BE2C (cell line): ENCODE data around the gene MRNIP.

Experiments used
- DNase-seq: peaks from one replicate; pipeline ENCODE4 v3.0.0-alpha.2; 2020
- H3K27me3 ChIP-seq: fragments of 250-450 bp; sonication (Bioruptor Pico); 2 replicates; pipeline ENCODE4 v1.5.1; 2020; ENCODE audit warnings: mild to moderate bottlenecking
- H3K36me3 ChIP-seq: fragments of 250-450 bp; sonication (Bioruptor Pico); 2 replicates; pipeline ENCODE4 v1.5.1; 2020; ENCODE audit warnings: mild to moderate bottlenecking
- H3K4me1 ChIP-seq: fragments of 250-450 bp; sonication (Bioruptor Pico); 2 replicates; pipeline ENCODE4 v1.5.1; 2020
- H3K4me3 ChIP-seq: 2 replicates; pipeline ENCODE4 v1.5.1; 2011; ENCODE audit warnings: low read depth, low read length
- H3K9me3 ChIP-seq: fragments of 250-450 bp; sonication (Bioruptor Pico); 2 replicates; pipeline ENCODE4 v1.5.1; 2020
- TF ChIP-seq, protein P1 (sequence below): IDR thresholded peaks from 2 replicates; pipeline ENCODE4 v1.5.1; 2012; ENCODE audit warnings: mild to moderate bottlenecking, low read depth, low read length

Gene MRNIP

DNA sequence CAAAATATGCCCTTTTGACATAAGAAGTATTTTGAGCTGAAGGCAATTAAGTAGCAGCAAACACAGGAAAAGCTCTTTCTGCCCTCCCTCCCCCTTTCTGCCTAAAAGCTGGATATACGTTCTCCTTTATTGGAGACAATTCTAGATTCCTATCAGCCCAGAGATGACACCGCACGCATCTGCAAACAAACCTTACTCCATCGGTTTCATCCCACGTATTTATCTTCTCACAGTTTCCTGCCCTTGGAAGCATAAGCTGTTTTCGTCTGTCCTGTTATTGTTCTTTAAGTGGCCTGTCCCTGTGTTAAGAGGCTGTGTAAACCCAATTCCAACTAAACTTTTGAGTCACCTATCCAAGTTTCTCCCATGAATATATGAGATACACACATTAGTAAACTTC is 37.2 kb upstream of the MRNIP start:
- DNase-seq = no peak
- TF ChIP-seq, protein P1, sequence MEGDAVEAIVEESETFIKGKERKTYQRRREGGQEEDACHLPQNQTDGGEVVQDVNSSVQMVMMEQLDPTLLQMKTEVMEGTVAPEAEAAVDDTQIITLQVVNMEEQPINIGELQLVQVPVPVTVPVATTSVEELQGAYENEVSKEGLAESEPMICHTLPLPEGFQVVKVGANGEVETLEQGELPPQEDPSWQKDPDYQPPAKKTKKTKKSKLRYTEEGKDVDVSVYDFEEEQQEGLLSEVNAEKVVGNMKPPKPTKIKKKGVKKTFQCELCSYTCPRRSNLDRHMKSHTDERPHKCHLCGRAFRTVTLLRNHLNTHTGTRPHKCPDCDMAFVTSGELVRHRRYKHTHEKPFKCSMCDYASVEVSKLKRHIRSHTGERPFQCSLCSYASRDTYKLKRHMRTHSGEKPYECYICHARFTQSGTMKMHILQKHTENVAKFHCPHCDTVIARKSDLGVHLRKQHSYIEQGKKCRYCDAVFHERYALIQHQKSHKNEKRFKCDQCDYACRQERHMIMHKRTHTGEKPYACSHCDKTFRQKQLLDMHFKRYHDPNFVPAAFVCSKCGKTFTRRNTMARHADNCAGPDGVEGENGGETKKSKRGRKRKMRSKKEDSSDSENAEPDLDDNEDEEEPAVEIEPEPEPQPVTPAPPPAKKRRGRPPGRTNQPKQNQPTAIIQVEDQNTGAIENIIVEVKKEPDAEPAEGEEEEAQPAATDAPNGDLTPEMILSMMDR = no peak
- Histone ChIP-seq H3K4me1 (no peaks in the 10 kb centered on the region; the same call in 1 of the 2 replicates), H3K4me3 (no peak overlapping the region), H3K27me3 (no peaks in the 10 kb centered on the region), H3K9me3 (no peaks in the 10 kb centered on the region), H3K36me3 (peaks cover 40% of the 10 kb centered on the region)

- peaks cover 40% of the 10 kb centered on the region for H3K36me3 ChIP-seq
- DNase-seq = no peak
- TF ChIP-seq, protein P1 = no peak
These were observed 35.6 kb upstream of the MRNIP start for GRCh38 chr5:179893958-179894895.

GRCh38 chr5:179893076-179893957 is 34.7 kb upstream of the MRNIP start:
- no peak for DNase-seq
- peaks cover 31% of the 10 kb centered on the region for H3K36me3 ChIP-seq
- H3K4me1 ChIP-seq = no peaks in the 10 kb centered on the region; the same call in 1 of the 2 replicates
- H3K27me3 ChIP-seq = no peaks in the 10 kb centered on the region
- H3K9me3 ChIP-seq = no peaks in the 10 kb centered on the region
- TF ChIP-seq, protein P1 = no peak
- no peak overlapping the region for H3K4me3 ChIP-seq

More at GRCh38 chr5:179893958-179894895, 35.6 kb upstream of the MRNIP start:
- no peak overlapping the region for H3K4me3 ChIP-seq
- H3K27me3 ChIP-seq = no peaks in the 10 kb centered on the region
- H3K9me3 ChIP-seq = no peaks in the 10 kb centered on the region
- no peaks in the 10 kb centered on the region; the same call in 1 of the 2 replicates for H3K4me1 ChIP-seq

DNA sequence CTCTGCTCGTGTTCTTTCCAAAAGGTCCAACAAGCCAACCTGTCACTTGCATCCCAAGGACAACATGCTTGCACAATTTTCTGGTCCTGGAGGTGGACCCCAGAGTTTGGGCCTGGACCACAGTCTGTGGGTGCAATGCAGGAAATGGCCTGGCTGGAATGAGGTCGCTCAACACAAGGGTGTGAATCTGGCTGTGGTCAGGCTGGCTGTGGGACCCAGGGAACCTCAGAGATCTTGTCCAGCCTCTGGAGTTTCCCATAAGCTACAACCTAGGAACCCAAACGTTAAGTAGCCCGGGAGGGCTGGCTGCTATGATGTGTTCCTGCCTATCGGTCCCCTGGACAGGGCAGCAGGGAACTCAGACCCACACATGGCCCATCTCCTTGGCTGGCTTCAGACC is 33.6 kb upstream of the MRNIP start:
- TF ChIP-seq, protein P1 = no peak
- DNase-seq = no peak
- Histone ChIP-seq H3K4me1 (no peaks in the 10 kb centered on the region; the same call in 1 of the 2 replicates), H3K27me3 (no peaks in the 10 kb centered on the region), H3K4me3 (no peak overlapping the region), H3K9me3 (no peaks in the 10 kb centered on the region), H3K36me3 (peaks cover 24% of the 10 kb centered on the region)

DNA sequence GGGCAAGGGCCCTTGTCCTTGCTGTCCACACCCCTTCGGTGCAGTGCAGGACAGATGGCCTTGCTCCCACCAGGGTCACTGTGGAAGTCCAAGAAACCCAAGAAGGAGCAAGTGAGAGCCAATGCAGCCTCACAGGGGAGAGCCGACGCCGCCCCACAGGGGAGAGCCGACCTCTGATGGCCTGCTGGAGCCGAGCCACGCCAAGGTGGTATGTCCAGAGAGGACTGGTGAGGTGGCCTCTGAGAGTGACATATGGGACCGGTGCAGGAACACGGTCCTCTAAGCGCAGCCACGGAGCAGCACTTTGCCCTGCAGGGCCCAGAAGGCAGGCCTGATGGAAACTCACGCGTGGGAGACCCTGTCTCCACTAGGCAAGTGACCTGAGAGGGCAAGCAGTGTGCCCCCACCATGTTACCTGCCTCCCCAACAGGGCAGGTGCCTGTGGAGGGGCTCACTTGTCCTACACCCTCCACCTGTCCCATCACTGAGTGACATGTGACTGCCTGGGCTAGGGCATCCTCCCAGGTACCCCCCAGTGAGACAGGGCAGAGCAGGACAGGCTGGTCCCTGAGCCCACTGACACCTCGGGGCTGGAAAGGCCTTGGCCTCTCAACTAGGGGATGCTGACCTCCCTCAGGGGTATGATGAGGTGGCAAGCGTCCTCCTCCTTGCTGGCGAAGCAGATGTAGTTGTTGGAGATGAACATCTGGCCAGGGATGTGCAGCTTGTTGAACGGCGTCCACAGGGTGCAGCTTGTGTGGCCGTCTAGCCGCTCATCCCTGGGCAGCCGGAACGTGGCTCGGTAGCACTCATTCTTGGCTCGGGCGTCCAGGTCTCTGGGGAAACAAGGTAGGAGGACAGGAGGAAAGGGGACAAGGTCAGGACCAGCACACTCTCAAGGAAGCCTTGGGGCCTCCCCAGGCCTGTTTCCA is 32.4 kb upstream of the MRNIP start:
- Histone ChIP-seq H3K36me3 (peaks cover 24% of the 10 kb centered on the region), H3K9me3 (no peaks in the 10 kb centered on the region)
- TF ChIP-seq, protein P1 = no peak

More for the DNA sequence above, 32.4 kb upstream of the MRNIP start:
- DNase-seq = no peak
- H3K4me1 ChIP-seq = no peaks in the 10 kb centered on the region; the same call in 1 of the 2 replicates
- no peak overlapping the region for H3K4me3 ChIP-seq
- H3K27me3 ChIP-seq = no peaks in the 10 kb centered on the region
